GM12872 (cell line): ENCODE data around the gene PLBD2.

Experiments
- TF ChIP-seq, protein P1 (sequence below): IDR thresholded peaks from 3 replicates; pipeline ENCODE4 v1.5.1; 2011; ENCODE audit warnings: low read depth, mild to moderate bottlenecking, low read length, moderate library complexity; ENCODE audit not compliant: insufficient read depth

Gene PLBD2

DNA sequence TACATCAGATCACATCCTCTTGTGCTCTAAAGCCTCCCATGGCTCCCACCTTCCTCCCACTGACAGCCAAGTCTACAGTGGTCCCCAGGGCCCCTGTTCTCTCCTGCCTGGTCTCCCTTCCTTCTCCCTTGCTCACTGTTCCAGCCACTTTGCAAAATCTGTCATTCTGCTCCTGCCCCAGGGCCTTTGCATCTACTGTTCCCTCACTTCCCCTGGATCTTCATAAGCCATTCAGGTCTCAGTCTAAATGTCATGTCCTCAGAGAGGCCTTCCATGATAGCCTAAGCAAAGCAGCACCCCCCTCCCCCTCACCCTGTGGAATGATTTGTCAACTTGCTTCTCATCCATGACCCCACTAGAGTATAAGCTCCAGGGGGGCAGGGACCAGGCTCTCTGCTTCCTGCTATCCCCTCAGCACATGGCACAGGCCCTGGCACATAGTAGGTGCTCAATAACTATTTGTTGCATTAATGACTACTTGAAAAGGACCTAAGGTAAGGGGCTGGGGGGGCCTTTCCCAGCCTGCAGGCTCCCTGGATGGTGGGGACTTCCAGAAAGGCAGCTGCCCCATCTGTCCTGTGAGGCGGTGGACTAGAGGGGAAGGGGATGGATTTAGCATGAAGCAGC is 28.5 kb upstream of the PLBD2 start:
- TF ChIP-seq, protein P1, sequence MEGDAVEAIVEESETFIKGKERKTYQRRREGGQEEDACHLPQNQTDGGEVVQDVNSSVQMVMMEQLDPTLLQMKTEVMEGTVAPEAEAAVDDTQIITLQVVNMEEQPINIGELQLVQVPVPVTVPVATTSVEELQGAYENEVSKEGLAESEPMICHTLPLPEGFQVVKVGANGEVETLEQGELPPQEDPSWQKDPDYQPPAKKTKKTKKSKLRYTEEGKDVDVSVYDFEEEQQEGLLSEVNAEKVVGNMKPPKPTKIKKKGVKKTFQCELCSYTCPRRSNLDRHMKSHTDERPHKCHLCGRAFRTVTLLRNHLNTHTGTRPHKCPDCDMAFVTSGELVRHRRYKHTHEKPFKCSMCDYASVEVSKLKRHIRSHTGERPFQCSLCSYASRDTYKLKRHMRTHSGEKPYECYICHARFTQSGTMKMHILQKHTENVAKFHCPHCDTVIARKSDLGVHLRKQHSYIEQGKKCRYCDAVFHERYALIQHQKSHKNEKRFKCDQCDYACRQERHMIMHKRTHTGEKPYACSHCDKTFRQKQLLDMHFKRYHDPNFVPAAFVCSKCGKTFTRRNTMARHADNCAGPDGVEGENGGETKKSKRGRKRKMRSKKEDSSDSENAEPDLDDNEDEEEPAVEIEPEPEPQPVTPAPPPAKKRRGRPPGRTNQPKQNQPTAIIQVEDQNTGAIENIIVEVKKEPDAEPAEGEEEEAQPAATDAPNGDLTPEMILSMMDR, result no peak

DNA sequence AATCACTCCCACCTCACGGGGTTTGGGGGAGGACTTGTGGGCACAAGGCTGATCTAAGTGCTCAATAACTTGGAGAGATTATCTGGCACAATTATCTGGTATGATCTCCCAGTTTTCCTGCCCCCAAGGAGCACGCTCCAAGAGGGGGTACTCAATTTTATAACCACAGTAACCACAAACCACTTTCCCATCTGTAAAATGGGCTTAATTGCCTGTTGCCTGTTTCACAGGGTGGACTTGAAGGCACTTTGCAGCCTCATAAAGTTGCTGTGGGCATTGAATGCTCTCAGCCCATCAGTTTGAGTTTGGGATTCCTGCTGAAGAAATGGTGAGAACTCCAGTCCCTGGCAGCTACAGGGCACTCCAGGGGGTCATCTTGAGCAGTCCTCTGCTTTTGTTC is 27.9 kb upstream of the PLBD2 start:
- TF ChIP-seq, protein P1, result no peak

DNA sequence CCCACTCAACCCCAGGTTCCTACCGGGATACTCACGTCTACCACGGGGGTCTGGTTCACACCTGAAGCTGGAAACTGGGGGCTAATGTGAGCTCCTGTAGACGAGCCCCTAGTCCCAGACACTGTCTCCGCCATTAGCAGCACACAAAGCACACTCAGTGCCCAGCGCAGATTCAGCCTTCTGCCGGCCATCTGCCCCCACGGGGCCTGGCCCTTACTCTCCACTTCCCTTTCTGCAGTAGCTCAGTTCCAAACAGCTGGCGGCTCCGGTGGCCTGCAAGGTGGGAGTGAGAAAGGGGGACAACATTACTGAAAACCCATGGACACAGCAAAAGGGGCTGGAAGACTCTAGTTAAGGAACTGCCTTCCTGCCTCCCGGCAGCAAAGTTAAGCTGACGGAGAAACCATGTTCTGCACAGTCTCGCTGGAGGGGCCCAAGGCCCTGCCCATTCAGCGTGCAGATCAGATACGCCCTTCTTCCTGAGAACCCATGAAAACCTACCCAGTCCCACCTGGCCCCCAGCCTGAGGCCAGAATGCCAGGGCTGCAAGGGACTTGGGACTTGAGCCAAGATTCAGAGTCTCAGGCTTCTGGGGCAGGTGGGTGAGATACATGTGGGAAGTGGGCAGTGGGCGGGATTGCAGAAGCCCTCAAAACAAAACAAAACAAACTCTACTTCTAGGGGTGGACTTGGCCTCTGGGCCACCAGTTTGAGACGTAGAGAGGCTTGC is 25.5 kb upstream of the PLBD2 start:
- TF ChIP-seq, protein P1, result no peak

DNA sequence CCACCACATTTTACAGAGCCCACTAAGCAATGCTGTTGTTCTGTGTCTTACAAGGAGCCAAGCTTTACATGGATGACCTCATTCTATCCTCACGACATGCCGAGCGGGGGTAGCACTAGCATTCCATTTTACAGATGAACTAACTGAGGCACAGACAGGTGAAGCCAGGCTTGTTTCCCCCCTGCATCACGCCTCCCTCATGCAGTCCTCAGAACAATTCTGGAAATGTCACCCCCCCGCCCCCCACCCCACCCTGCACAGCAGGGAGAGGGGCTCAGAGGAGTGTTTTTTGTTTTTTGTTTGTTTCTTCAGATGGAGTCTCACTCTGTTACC is 25.0 kb upstream of the PLBD2 start:
- TF ChIP-seq, protein P1, result no peak

DNA sequence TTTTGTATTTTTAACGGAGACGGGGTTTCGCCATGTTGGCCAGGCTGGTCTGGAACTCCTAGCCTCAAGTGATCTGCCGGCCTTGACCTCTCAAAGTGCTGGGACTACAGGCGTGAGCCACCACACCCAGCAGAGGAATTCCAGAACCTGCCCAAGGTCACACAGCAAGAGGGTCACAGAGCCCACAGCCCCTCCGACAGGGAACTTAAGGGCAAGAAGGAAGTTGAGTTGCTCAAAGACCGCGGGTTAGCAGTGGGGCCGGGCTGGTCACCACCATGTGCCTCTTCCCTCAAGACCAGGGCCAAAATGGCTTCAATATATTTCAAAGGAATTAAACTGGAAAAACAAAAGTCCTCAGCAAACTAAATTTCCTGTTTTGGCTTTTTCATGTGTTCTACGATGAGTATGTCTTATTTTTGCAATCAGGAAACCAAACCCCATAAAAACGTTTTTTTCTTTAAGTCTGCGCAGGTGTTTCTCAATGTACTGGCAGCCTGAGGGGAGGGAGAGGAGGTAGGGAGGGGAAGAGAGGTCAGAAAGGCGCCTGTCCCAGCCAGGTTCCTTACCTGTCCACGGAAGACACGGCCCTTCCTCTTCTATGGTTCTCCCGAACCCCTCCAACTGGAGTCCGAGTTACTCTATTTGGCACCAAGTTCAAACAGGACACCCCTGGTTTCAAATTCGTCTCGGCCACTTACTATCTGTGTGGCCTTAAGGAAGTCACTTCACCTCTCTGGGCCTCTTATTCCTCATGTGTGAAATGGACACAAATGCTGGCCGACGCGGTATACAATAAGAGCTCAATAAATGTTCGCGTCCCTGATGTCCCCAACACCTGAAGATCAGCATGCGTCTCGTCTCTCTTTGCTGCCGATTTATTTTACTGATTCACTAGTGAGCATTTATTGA is 24.3 kb upstream of the PLBD2 start:
- TF ChIP-seq, protein P1, result no peak

DNA sequence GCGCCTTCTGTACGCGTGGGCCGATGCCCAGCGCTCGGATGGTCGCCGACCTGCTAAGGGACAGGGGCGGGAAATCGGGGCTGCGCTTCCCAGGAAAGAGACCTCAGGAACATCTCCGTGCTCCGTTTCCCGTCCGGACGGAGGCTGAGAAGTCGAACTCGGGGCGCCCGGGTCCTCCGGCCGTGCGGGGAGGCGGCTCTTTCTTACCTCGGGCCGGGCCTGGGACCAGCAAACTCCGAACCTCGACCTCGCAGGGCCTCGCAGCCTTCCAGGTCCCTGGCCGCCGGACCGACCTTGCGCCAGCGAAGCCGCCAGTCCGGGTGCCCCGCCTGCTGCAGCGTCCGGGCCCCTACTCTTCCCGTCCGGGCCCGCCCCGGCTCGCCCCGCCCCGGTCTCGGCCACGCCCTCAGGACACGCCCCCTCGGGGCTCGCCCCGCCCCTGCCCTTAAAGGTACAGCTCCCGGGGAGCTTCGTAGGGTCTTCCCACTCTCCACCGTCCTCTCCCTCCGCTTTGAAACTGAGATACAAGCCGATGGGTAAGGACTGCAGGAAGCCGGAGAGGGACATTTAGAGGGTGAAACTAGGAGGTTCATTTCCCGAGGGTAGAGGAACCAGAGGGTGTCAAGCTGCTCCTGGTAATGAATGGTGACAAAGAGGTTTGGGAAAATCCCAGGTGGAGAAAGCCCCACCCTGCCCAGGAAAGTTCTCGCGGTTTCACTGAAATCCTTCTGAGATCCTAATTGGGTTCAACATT is 23.4 kb upstream of the PLBD2 start, which contains the start of gene SLC8B1:
Gene SLC8B1, minus strand, starts transcription at position 324 of the 754 bp plus-strand sequence. CDS start 2,231 bp downstream, outside the sequence.
- TF ChIP-seq, protein P1, result no peak
